Uterus (tissue), 2 donors: ENCODE measurements around the gene LINGO1.

Experiments used
- CTCF ChIP-seq, 4 experiments: fragments of 200-600 bp in 2 of 4; fragments of 450-650 bp in 2 of 4; sonication (generic) in 2 of 4; IDR thresholded peaks; one replicate each; pipeline ENCODE4 v1.5.1; 2016 to 2019; ENCODE audit warnings: antibody characterized with exemption in 4 of 4, mild to moderate bottlenecking in 2 of 4, moderate library complexity in 1 of 4
- POLR2A ChIP-seq, 2 donors: fragments of 450-650 bp; IDR thresholded peaks; one replicate each; pipeline ENCODE4 v1.6.1; 2016; ENCODE audit warnings: antibody characterized with exemption in 2 of 2, mild to moderate bottlenecking in 1 of 2, moderate library complexity in 1 of 2

- TF ChIP-seq CTCF (IDR thresholded peaks at IDR 0.05) (no peak), POLR2A (IDR thresholded peaks at IDR 0.05) (no peak)
Measured at GRCh38 chr15:77636209-77636608, 3.5 kb upstream of the LINGO1 start.
